ENCODE results near the gene TMEM47. TPM values are rescaled to one million over a fixed set of nuclear protein-coding genes. Genes with fewer than 3 reads are reported as not detected.

The TMEM47 gene
- total RNA-seq, 1 donor from 2014 or later = 1.6 TPM

- Mint-ChIP-seq H3K27ac (ENCODE audit: unreplicated experiment) (no peak overlapping the region), H3K27me3 (ENCODE audit: unreplicated experiment) (no peaks in the 10 kb centered on the region), H3K36me3 (ENCODE audit: low read depth, unreplicated experiment) (no peaks in the 10 kb centered on the region), H3K9me3 (ENCODE audit: unreplicated experiment) (no peaks in the 10 kb centered on the region), H3K4me1 (ENCODE audit: unreplicated experiment) (no peaks in the 10 kb centered on the region), H3K4me3 (ENCODE audit: unreplicated experiment) (no peak overlapping the region)
- no peak for TF ChIP-seq CTCF (IDR thresholded peaks at IDR 0.05; ENCODE audit: unreplicated experiment)
- no peak for DNase-seq (ENCODE audit: low spot score)
These were observed 25.4 kb downstream of the TMEM47 start for GRCh38 chrX:34631479-34632220.

GRCh38 chrX:34629572-34629971, 27.5 kb downstream of the TMEM47 start:
- Mint-ChIP-seq H3K27me3 (ENCODE audit: unreplicated experiment) (no peaks in the 10 kb centered on the region), H3K27ac (ENCODE audit: unreplicated experiment) (no peak overlapping the region), H3K9me3 (ENCODE audit: unreplicated experiment) (no peaks in the 10 kb centered on the region), H3K4me1 (ENCODE audit: unreplicated experiment) (no peaks in the 10 kb centered on the region), H3K36me3 (ENCODE audit: low read depth, unreplicated experiment) (no peaks in the 10 kb centered on the region), H3K4me3 (ENCODE audit: unreplicated experiment) (no peak overlapping the region)
- no peak for DNase-seq (ENCODE audit: low spot score)
- no peak for TF ChIP-seq CTCF (IDR thresholded peaks at IDR 0.05; ENCODE audit: unreplicated experiment)

GRCh38 chrX:34624416-34624815, 32.7 kb downstream of the TMEM47 start:
- H3K9me3 Mint-ChIP-seq (ENCODE audit: unreplicated experiment) = no peaks in the 10 kb centered on the region
- H3K27ac Mint-ChIP-seq (ENCODE audit: unreplicated experiment) = no peak overlapping the region
- no peaks in the 10 kb centered on the region for H3K4me1 Mint-ChIP-seq (ENCODE audit: unreplicated experiment)
- H3K36me3 Mint-ChIP-seq (ENCODE audit: low read depth, unreplicated experiment) = no peaks in the 10 kb centered on the region
- TF ChIP-seq CTCF (IDR thresholded peaks at IDR 0.05; ENCODE audit: unreplicated experiment) = no peak
- no peak overlapping the region for H3K4me3 Mint-ChIP-seq (ENCODE audit: unreplicated experiment)
- no peak for DNase-seq (ENCODE audit: low spot score)
- no peaks in the 10 kb centered on the region for H3K27me3 Mint-ChIP-seq (ENCODE audit: unreplicated experiment)

- TF ChIP-seq CTCF (IDR thresholded peaks at IDR 0.05; ENCODE audit: unreplicated experiment) = no peak
- Mint-ChIP-seq H3K27me3 (ENCODE audit: unreplicated experiment) (no peaks in the 10 kb centered on the region), H3K4me3 (ENCODE audit: unreplicated experiment) (no peak overlapping the region), H3K4me1 (ENCODE audit: unreplicated experiment) (no peaks in the 10 kb centered on the region), H3K36me3 (ENCODE audit: low read depth, unreplicated experiment) (no peaks in the 10 kb centered on the region), H3K27ac (ENCODE audit: unreplicated experiment) (no peak overlapping the region), H3K9me3 (ENCODE audit: unreplicated experiment) (no peaks in the 10 kb centered on the region)
- DNase-seq (ENCODE audit: low spot score) = no peak
These were observed 37.2 kb downstream of the TMEM47 start for GRCh38 chrX:34619920-34620319.

- H3K36me3 Mint-ChIP-seq (ENCODE audit: low read depth, unreplicated experiment) = peaks cover 4% of the 10 kb centered on the region
- H3K4me3 Mint-ChIP-seq (ENCODE audit: unreplicated experiment) = no peak overlapping the region
- no peaks in the 10 kb centered on the region for H3K9me3 Mint-ChIP-seq (ENCODE audit: unreplicated experiment)
- no peaks in the 10 kb centered on the region for H3K27me3 Mint-ChIP-seq (ENCODE audit: unreplicated experiment)
- TF ChIP-seq CTCF (IDR thresholded peaks at IDR 0.05; ENCODE audit: unreplicated experiment) = no peak
- no peak overlapping the region for H3K27ac Mint-ChIP-seq (ENCODE audit: unreplicated experiment)
- no peaks in the 10 kb centered on the region for H3K4me1 Mint-ChIP-seq (ENCODE audit: unreplicated experiment)
- no peak for DNase-seq (ENCODE audit: low spot score)
These were observed 45.0 kb downstream of the TMEM47 start for GRCh38 chrX:34612036-34612435.
